Skeletal muscle tissue (tissue), 4 donors: ENCODE results near the gene GPR15. TPM values are rescaled to one million over a fixed set of nuclear protein-coding genes. Genes with fewer than 3 reads are reported as not detected.

Source experiments
- H3K27ac ChIP-seq: one replicate; pipeline ENCODE4 v1.7.0; 2013; ENCODE audit warnings: mild to moderate bottlenecking, low read depth, low read length, inconsistent platforms
- H3K27me3 ChIP-seq, 3 donors: one replicate each; pipeline ENCODE4 v1.7.0; 2013; ENCODE audit warnings: low read length in 3 of 3; ENCODE audit not compliant: control insufficient read depth in 3 of 3, insufficient read depth in 3 of 3
- H3K36me3 ChIP-seq, 3 donors: one replicate each; pipeline ENCODE4 v1.7.0; 2013; ENCODE audit warnings: low read length in 3 of 3; ENCODE audit not compliant: control insufficient read depth in 3 of 3, insufficient read depth in 3 of 3
- H3K4me1 ChIP-seq, 3 donors: one replicate each; pipeline ENCODE4 v1.7.0; 2013; ENCODE audit warnings: low read length in 3 of 3, mild to moderate bottlenecking in 3 of 3; ENCODE audit not compliant: control insufficient read depth in 3 of 3, insufficient read depth in 3 of 3
- H3K4me3 ChIP-seq, 3 donors: one replicate each; pipeline ENCODE4 v1.7.0; 2013; ENCODE audit warnings: low read length in 3 of 3
- H3K9ac ChIP-seq, 3 donors: one replicate each; pipeline ENCODE4 v1.7.0; 2013; ENCODE audit warnings: low read length in 3 of 3, mild to moderate bottlenecking in 3 of 3, moderate library complexity in 2 of 3, low read depth in 1 of 3
- H3K9me3 ChIP-seq, 3 donors: one replicate each; pipeline ENCODE4 v1.7.0; 2013; ENCODE audit warnings: low read length in 3 of 3; ENCODE audit not compliant: control insufficient read depth in 3 of 3
- total RNA-seq: library from RNA; depleted of rRNA; stranded (reverse); fragments of >200 nt; gene quantifications from one replicate; pipeline ENCODE4 v1.2.3, GENCODE V29; 2014
- donor health status: Osteomylitis.

GPR15 gene
- total RNA-seq, 1 donor from 2014 or later = not detected

DNA sequence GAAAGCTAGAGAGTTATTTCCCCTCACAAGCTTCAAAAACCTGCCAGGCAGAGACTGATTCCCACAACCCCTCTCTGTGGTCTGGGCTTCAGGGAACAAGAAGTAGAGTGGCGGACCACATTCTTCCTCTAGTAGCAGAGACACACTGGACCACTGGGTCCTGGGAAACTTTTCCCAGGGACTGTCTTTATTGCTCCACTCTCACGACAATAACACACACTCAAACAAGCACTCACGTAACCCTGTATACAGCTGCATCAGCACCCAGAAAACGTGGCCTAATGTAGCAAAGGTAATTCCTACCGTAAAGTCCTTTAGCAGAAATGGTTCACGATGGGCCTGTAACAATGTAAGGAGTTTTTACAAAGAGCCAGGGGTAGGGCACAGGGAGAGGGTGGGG is 34.1 kb downstream of the GPR15 start:
- no peaks in the 10 kb centered on the region for H3K36me3 ChIP-seq
- H3K4me3 ChIP-seq = no peak overlapping the region
- H3K9me3 ChIP-seq = no peaks in the 10 kb centered on the region
- H3K9ac ChIP-seq = no peak overlapping the region
- H3K27ac ChIP-seq = no peak overlapping the region
- H3K27me3 ChIP-seq = no peaks in the 10 kb centered on the region
- no peaks in the 10 kb centered on the region for H3K4me1 ChIP-seq

- no peak overlapping the region for H3K27ac ChIP-seq
- no peaks in the 10 kb centered on the region for H3K36me3 ChIP-seq
- no peaks in the 10 kb centered on the region for H3K9me3 ChIP-seq
- no peak overlapping the region for H3K9ac ChIP-seq
- no peak overlapping the region for H3K4me3 ChIP-seq
- H3K27me3 ChIP-seq = no peaks in the 10 kb centered on the region
- no peaks in the 10 kb centered on the region for H3K4me1 ChIP-seq
These were observed 36.0 kb downstream of the GPR15 start for GRCh38 chr3:98567666-98568270.

- Histone ChIP-seq H3K4me3 (no peak overlapping the region), H3K27ac (no peak overlapping the region), H3K9me3 (no peaks in the 10 kb centered on the region), H3K27me3 (no peaks in the 10 kb centered on the region), H3K36me3 (no peaks in the 10 kb centered on the region), H3K4me1 (no peaks in the 10 kb centered on the region), H3K9ac (no peak overlapping the region)
These were observed 36.6 kb downstream of the GPR15 start for GRCh38 chr3:98568402-98568801.

DNA sequence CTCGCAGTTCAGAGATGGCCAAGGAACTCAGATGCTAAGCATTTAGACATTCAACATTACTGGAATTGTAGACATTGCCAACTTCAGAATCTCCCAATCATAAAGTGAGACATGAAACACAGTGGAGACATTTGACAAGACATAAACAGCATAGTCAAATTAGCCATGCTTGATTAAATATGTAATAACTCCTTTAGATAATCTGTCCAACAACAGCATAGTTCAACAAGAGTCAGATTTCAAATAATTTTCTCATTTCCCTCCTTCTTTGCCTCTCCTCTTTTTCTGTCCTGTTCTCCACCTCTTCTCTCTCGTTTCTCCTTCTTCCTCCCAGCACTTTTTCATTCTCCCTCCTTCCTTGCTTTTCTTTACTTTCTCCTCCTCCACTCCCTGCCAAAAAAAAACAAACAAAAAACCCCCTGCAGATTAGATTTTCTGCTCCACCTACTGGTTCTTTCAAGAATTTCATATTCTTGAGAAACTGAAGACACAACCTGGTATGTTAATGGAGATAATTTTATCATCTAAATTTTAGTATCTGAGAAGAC is 41.5 kb downstream of the GPR15 start:
- H3K9ac ChIP-seq = no peak overlapping the region
- H3K9me3 ChIP-seq = no peaks in the 10 kb centered on the region
- H3K4me3 ChIP-seq = no peak overlapping the region
- no peaks in the 10 kb centered on the region for H3K4me1 ChIP-seq
- no peaks in the 10 kb centered on the region for H3K27me3 ChIP-seq
- H3K36me3 ChIP-seq = peaks cover 0 to 9% (median 7%) of the 10 kb centered on the region in 3 donors
- H3K27ac ChIP-seq = no peak overlapping the region

- Histone ChIP-seq H3K27me3 (no peaks in the 10 kb centered on the region), H3K9me3 (no peaks in the 10 kb centered on the region), H3K27ac (no peak overlapping the region), H3K9ac (no peak overlapping the region), H3K36me3 (peaks cover 0 to 15% (median 12%) of the 10 kb centered on the region in 3 donors), H3K4me1 (no peaks in the 10 kb centered on the region), H3K4me3 (no peak overlapping the region)
These were observed 42.4 kb downstream of the GPR15 start for GRCh38 chr3:98574132-98574531.

DNA sequence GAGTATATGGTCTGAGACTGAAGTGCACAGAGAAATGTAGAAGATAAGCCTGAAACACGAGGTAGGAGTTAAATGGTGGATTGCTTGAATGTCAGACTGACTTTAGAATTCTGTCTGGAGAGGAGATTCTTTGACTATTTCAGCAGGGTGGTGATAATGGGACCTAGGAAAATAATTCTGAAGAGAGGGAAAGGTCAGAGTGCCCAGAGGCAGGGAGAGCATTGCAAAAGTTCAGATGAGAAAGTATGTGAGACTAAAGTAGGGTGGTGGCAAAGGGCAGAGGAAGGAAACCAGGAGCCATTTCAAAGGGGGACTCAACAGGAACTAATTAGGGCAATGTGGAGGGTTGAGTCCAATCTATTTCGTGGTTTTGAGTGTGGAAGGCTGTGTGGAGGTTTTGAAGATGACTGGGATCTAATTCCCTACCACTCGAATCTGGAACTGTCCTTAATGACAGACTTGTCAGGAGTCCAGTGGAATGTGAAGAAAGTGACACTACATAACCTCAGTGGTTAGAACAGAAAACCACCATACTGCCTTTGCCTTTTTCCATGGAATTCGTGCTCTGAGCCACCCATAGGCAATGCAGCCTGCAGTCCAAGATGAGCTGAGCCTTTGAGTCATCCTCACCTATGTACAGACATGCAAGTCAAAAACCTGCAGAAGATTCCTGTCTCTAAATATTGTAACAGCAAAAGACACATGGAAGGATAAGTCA is 45.6 kb downstream of the GPR15 start:
- Histone ChIP-seq H3K27ac (no peak overlapping the region), H3K4me3 (no peak overlapping the region), H3K36me3 (peaks cover 10 to 26% (median 25%) of the 10 kb centered on the region in 3 donors), H3K4me1 (no peaks in the 10 kb centered on the region), H3K9ac (no peak overlapping the region), H3K27me3 (no peaks in the 10 kb centered on the region), H3K9me3 (no peaks in the 10 kb centered on the region)

- Histone ChIP-seq H3K4me3 (no peak overlapping the region), H3K9ac (no peak overlapping the region), H3K27ac (no peak overlapping the region), H3K27me3 (no peaks in the 10 kb centered on the region), H3K36me3 (peaks cover 14 to 29% (median 28%) of the 10 kb centered on the region in 3 donors), H3K9me3 (no peaks in the 10 kb centered on the region), H3K4me1 (no peaks in the 10 kb centered on the region)
These were observed 48.9 kb downstream of the GPR15 start for GRCh38 chr3:98580401-98581386.

GRCh38 chr3:98581474-98581873 is 49.7 kb downstream of the GPR15 start:
- no peak overlapping the region for H3K27ac ChIP-seq
- no peak overlapping the region for H3K4me3 ChIP-seq
- H3K27me3 ChIP-seq = no peaks in the 10 kb centered on the region
- no peak overlapping the region for H3K9ac ChIP-seq
- no peaks in the 10 kb centered on the region for H3K4me1 ChIP-seq
- no peaks in the 10 kb centered on the region for H3K9me3 ChIP-seq
- peaks cover 14 to 34% (median 30%) of the 10 kb centered on the region in 3 donors for H3K36me3 ChIP-seq

- Histone ChIP-seq H3K27me3 (no peaks in the 10 kb centered on the region), H3K36me3 (peaks cover 14 to 34% (median 30%) of the 10 kb centered on the region in 3 donors), H3K4me3 (no peak overlapping the region), H3K4me1 (no peaks in the 10 kb centered on the region), H3K9me3 (no peaks in the 10 kb centered on the region), H3K9ac (no peak overlapping the region), H3K27ac (no peak overlapping the region)
These were observed 50.3 kb downstream of the GPR15 start for GRCh38 chr3:98582042-98582441.
